Measurements from ENCODE around the gene NISCH.

The NISCH gene

DNA sequence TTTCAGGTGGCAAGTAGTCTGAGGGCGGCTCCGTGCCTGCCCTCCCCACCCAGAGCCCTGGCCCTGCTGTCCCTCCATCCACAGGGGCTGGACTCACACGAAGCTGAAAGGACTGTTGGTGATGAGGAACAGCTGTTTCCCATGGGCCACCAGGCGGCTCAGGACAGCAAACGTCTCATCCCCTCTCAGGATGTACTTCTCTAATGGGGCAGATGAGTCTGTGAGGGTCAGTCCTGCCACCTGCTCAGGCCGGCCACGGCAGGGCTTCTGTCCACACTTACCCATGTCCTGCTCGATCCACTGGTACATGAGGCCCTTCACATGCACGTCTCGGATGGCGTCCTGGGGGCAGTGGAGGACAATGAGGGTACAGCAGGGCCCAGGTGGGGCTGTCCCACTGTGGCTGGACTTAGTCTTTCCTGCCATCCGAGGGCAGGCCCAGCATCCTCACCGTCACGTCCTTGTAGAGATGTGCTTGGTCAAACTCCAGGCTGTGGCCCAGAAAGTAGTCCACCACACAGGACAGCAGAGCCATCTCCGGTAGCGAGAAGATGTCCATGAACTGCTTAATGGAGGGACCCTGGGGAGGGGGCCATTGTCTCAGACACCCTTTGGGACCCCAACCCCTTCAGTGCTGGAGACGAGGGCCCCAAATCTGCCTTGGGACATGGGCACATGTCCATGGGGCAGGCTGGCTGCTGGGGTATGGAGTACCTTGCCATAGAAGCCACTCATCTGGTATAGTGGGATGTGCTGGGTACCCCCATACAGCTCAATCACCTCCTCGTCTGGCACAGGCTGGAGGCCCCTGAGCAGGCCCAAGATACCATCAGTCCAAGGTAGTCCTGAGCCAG lies 72.6 kb downstream of the NISCH start:
- DNase-seq: no peak

- no peak for DNase-seq
Measured at GRCh38 chr3:52528586-52529375, 73.4 kb downstream of the NISCH start.

DNA sequence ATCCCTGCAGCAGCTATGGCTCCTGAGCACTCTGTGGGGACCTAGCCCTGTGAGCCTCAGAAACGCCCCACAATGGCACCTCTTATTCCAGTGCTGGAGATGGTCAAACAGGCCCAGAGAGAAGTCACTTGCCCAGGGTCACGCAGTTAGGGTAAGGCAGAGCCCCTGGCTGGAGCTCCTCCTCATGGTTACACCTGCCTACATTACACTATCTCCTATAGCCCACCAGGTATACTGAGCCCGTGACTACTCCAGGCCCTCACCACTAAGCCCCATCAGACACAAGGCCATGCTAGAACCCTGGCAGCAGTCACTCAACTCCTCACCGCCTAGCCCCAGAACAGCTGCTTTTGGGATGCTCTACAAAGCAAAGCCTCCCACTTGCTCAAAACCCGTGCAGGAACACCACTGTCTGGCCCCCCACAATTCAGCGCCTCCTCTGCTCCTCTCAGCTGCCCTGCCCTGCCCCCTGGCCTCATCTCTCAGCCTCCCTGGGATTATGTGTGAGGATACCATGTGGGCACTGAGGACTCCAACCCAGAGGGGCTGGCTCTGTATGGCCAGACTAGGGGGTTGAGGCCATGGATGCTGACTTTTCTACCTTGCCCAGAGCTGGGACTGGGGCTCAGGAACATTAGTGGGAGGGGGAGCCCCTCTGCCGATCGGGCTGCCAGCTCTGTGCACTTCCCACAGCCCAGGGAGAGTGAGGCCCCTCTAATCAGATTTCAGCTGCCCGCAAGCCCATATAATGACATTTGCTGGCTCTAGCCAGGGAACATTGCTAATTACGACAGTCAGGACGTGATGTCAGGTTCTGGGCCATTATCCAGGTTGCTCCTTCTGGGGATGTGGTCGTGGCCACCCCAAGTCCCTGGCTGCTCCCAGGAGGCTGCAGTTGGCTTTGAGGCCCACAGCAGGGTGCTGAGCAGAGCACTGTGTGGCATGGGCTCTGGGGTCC lies 74.3 kb downstream of the NISCH start:
- no peak for DNase-seq

DNA sequence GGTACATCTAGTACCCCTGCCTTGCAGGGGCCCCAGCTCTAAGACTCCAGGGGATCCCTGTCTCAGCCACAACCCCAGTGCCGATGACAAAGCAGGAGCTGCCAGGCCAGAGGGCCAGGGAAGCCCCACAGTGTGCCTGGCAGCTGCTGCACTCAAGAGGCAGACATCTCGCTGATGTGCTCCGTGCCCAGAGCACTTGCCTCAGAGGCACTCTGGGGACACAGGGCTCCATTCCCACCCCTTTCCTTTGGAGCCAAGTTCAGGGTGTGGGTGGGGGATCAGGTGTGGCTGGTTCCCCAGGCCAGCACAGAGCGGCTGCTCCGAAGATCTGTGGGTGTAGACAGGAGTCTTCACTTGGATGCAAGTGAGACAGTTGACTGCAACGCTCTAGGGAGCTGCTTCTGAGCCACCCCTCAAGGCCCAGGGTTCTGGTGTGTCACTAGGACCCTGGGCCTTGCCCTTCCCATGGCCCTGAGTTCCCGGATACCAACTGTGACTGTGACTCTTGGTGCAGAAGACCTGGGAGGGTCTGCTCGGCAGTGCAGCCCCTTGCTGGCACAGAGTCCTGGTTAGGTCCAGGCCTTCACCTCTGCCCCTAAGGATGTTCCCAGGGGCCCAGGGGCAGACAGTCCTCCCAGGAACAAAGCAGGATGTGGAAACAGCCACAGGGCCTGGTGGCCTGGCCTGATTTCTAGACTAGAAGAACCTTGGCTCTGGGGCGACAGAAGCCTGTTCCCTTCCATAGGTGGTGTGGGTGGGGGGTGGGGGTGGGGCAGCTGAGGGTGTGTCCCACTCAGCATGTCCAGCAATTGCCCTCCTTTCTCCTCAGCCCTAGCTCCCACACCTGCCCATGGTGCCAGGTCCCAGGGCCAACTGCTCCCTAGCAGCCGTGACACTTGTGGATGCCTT lies 75.8 kb downstream of the NISCH start:
- DNase-seq: no peak

DNA sequence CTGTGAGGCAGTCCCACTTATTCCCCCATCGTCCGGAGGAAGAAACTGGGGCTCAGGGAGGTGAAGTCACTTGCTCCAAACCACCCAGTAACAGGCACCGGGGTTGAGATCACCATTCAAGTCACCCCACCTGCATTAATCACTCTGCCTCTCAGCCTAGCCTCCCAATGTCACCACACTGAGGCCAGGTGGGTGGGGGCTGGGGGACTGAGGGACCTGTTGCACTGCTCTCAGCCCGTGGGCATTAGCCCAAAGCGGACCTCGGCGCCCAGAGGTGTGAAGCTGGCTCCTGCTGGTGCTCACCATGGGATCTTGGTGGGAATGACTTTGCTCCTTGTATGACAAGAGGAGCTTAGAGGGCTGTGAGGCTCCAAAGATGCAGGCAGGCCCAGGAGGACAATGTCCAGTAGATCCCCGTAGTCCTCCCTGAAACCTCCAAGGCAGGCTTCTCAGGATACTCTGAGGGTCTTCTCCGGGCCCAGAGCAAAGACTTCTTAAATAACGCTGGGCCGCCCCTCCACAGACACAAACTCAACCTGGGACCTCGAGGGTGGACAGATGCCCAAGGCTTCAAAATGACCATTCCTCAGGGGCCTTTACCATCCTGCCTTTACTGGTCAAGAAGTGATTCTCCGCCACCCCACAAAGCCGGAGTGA lies 76.6 kb downstream of the NISCH start:
- DNase-seq: no peak

DNA sequence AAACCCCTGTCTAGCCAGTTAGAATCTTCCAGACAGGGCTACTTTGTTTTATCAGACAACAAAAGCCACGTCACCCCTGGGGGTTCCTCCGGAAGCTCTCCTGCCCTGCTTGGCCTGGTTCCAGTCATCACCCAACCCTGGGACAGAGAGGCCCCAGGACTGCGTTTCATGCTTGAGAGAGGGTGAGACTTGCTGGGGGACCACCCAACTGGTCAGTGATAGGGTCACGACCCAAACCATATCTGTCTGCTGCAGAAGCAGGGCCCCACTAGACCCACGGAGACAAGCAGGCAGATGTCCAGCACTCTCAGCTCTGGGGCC lies 77.1 kb downstream of the NISCH start:
- no peak for DNase-seq

GRCh38 chr3:52532838-52533622 lies 77.6 kb downstream of the NISCH start:
- DNase-seq: no peak

GRCh38 chr3:52533623-52534280 lies 78.3 kb downstream of the NISCH start, which contains the start of gene NT5DC2:
Gene NT5DC2, minus strand, starts transcription at chr3:52533857. Its CDS starts 120 bp downstream, at chr3:52533737.
- no peak for DNase-seq

DNA sequence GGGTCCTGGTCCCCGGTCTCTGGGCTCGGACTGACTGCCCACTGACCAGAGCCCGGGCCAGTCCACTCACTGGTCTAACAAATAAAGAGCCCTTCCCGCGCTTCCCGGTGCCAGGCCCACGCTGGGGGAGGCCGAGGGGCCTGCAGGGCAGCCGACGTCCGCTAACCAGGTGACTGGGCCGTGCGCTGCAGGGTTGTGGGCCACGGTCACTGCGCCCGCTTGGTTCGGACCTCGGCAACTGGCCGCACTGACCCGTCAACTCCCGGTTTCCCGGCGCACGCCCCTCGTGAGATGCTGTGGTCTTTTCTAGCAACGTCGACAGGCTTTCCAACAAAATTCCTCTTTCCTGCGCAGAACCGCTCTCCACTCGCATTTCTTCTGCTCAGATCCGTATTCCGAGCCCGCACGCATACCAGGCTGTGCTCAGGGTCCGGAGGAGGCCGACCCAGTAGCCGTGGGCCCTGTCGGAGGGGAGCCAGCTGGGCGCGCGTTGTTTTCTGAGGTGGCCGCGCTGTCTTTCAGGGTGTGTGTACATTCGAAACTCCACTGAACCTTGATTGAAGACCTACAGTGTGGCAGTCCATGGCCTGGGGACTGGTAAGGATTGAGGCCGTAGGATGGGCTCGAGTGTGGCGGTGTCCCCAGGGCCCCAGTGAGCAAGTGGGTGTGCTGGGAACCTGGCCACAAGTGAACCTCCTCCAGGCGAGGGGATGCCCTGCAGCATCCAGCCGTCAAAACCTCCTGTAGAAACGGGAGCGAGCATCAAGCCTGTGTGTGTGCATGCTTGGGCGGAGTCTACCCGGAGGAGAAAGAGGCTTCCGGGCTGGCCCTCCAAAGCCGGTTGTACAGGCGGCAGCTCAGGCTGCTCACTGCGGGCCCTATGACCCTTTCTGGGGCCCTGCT lies 79.1 kb downstream of the NISCH start:
- DNase-seq: no peak

- no peak for DNase-seq
Measured at GRCh38 chr3:52535411-52536111, 80.2 kb downstream of the NISCH start.

- DNase-seq: no peak
Measured at GRCh38 chr3:52536112-52536368, 80.6 kb downstream of the NISCH start.

- peak; percentile 68 for DNase-seq
Measured at GRCh38 chr3:52536369-52537164, 81.2 kb downstream of the NISCH start, which contains the start of gene UQCC5. Gene UQCC5, plus strand, starts transcription at chr3:52536605. Its CDS starts 151 bp downstream, at chr3:52536756.

DNA sequence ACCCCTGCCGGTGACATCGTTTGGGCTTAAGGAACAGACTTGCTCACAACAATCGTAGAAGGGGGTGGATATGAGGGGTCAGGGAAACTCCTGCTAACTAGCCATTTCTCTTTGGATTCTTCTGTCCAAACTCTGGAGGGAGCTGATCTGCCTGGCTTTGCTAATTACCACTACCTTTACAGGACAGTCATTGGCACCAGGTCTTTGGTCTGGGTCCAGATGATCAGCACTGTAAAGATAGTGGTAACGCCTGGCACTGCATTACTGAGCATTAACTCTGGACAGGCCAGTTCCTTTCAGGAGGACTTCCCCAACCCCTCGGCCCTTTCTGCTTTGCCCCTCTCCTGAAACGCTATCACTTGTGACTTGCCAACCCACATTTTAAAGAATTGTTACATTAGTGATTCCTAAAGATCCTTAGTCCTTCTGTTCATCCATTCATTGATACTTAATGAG lies 81.8 kb downstream of the NISCH start:
- DNase-seq: no peak

DNA sequence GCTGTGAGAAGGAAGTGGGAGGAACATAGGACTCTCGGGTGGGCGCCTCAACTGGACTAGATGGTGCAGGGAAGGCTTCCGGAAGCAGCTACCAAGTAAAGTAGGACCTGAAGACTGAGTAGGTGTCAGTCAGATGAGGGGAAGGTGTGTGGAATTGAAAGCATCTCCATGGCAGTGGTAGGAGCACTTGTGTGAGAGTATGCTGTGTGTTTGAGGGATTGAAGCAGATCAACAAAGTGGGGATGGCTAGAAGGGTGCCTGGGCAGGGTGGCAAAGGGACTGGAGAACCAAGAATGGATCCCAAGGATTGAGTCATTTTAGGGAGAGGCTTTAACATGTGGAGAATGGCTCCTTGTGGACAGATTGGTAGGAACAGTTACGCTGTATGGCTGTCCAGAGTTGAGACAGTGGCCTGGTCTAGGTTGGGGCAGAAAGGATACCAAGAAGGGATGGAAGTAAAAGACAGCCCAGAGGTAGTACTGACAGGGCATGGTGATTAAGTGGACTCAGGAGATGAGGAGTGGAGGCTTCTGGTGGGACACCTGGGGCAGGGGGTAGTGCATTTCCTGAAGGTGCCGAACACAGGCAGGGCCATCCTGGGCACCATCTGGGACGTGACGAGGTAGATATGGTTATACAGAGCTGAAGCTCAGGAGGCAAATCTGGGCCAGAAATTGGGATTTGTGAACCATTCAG lies 82.5 kb downstream of the NISCH start:
- DNase-seq: no peak

- no peak for DNase-seq
Measured at GRCh38 chr3:52539010-52539653, 83.7 kb downstream of the NISCH start.

- no peak for DNase-seq
Measured at GRCh38 chr3:52541050-52541449, 85.6 kb downstream of the NISCH start.

Measured in NCI-H1694 (cell line).